HL-60 (cell line): ENCODE measurements around the gene RBM26.

Experiments
- GABPA ChIP-seq: IDR thresholded peaks from 2 replicates; pipeline ENCODE4 v1.6.1; 2012; ENCODE audit warnings: low read depth
- TF ChIP-seq, protein P1 (sequence below): IDR thresholded peaks from one replicate; pipeline ENCODE4 v1.5.1; 2011; ENCODE audit warnings: low read length, control low read depth, inconsistent platforms; ENCODE audit not compliant: insufficient read depth

DNA sequence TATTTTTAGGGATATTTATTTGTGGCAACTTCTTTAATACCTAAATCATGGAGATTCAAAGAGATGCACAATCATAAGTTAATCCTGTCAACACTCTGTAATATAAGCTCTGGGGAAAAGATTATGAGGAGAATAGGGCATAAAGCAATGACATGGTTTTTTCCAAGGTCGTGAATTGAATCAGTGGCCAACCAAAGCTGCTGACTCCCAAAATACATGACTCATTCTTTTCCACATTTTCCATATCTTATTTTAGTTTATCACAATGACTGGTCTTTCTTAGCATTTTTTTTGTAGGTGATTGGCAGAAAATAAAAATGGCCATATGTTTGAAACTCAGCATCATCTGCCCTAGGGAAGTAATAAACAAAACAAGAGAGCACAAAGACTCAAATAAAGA, 28.5 kb upstream of the RBM26 start:
- TF ChIP-seq, protein P1, sequence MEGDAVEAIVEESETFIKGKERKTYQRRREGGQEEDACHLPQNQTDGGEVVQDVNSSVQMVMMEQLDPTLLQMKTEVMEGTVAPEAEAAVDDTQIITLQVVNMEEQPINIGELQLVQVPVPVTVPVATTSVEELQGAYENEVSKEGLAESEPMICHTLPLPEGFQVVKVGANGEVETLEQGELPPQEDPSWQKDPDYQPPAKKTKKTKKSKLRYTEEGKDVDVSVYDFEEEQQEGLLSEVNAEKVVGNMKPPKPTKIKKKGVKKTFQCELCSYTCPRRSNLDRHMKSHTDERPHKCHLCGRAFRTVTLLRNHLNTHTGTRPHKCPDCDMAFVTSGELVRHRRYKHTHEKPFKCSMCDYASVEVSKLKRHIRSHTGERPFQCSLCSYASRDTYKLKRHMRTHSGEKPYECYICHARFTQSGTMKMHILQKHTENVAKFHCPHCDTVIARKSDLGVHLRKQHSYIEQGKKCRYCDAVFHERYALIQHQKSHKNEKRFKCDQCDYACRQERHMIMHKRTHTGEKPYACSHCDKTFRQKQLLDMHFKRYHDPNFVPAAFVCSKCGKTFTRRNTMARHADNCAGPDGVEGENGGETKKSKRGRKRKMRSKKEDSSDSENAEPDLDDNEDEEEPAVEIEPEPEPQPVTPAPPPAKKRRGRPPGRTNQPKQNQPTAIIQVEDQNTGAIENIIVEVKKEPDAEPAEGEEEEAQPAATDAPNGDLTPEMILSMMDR, result no peak
- no peak for TF ChIP-seq GABPA
